NOMO-1 (cell line): ENCODE results near the gene XYLT1.

Source experiments
- DNase-seq, 2 experiments: peaks; one replicate each; lab custom pipeline; 2025; ENCODE audit not compliant: unreplicated experiment in 2 of 2; lab: John Stamatoyannopoulos, UW

XYLT1 gene

GRCh38 chr16:17299790-17300189 is 171.0 kb downstream of the XYLT1 start:
- DNase-seq, result no peak

GRCh38 chr16:17298238-17298637 is 172.5 kb downstream of the XYLT1 start:
- DNase-seq, result no peak

DNA sequence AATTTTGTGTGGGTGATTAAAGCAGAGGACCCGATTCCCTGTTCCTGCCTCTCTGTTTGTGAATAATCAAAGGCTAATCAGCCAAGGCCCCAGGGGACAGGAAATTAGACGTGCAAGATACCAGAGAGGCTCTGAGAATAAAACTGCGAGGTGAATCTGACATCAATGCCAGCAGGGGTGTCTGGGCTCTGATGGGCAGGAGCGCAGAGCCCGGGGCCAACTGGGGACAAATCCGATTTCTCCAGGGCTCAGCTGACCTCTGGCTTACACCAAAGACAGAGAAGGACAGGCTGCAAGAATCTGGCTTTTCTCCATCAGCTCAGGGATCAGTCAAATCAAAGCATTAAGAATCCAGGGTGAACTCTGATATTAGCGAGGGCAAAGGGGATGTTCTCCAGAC is 174.3 kb downstream of the XYLT1 start:
- DNase-seq, result no peak

- no peak for DNase-seq
Measured at GRCh38 chr16:17295948-17296347, 174.8 kb downstream of the XYLT1 start.

GRCh38 chr16:17294856-17295255 is 175.9 kb downstream of the XYLT1 start:
- DNase-seq, result peak; percentile 34 to 63

GRCh38 chr16:17293813-17294558 is 176.8 kb downstream of the XYLT1 start:
- no peak for DNase-seq

- no peak for DNase-seq
Measured at GRCh38 chr16:17291289-17291688, 179.5 kb downstream of the XYLT1 start.

DNA sequence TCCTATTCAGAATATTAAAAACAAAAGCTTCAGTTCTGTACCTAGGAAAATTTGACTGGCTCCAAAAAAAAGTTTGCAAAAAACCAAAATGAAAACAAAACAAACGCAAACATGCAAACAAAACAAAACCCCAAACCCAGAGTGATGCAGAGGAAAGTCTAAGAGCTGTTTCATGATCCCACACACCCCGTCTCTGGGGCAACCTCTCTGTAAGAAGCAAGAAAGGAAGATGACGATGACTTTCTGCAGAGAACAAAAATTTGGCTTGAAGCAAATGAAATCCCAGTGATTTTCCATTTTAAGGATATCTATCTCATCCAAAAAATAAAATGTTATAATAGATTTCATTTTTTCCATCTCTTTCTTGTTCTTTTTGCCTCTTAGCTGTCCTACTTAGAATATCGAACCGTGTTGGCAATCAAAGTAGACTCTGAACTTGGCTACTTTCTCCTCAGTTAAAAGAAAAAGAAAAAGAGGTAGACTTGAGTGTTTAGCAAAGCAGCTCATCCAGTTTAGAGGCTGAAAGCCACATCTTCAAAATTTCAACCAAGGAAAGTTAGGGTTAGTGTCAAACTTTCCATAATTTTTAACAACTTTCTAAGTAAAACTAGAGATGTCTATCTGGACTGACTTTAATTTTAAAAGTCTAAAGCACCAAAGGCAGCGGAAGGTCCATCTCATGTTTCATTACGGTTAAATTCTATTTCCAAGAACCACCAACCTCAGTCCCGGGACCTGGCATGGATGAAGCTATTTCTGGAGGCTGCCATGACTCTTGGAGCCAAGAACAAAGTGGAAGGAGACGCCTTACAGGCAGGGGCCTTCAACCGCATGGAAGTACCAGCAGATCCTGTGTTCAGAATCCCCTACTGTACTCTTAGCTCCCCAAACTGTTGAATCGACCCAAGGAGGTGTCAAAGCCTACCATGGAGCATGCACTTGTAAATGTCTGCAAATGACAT is 180.8 kb downstream of the XYLT1 start:
- DNase-seq, result no peak

DNA sequence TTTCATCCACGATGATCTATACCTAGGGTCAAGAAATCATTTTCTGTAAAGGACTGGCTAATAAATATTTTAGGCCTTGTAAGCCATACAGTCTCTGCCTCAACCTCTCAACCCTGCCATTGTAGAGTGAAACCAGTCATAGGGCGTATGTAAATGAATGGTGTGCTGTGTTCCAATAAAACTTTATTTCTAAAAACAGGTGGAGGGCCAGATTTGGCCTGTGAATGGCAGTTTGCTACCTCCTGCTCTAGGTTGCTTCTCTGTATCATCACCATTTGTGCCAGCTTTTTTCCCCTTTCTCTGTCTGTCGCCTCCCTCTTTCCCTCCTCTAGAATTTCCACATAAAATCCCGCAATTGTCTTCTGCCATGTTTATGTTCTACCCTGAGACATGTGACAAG is 181.7 kb downstream of the XYLT1 start:
- no peak for DNase-seq

DNA sequence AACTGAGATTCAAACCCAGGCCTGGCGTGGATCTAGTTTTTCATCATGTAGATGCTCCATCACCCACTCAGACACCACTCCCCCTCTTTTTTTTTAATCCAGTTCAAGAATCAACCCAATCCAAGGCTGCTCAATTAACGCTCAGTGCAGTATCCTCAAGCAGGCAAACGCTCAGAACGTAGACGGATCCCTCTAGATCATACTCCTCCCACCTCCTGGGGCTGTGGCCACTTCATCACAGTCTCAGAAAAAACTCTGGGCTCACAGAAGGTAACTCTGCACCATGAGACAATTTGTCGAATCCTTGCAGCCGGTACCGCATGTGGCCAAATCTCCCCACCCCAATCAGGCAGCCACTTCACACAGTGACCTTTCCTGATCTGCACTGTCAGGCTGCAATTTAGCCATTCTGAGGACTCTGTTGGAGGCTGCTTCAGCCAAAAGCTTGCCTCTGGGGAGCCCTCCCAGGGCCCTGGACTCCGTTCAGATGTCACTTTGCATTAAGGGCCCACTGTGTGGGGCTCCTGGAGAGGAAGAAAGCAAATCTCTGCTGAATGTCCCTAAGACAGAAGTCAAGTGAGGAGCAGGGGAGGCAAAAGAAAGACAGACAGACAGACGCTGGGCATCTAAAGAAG is 183.5 kb downstream of the XYLT1 start:
- no peak for DNase-seq

- DNase-seq, result no peak
Measured at GRCh38 chr16:17286443-17286842, 184.3 kb downstream of the XYLT1 start.

- no peak for DNase-seq
Measured at GRCh38 chr16:17283016-17283415, 187.7 kb downstream of the XYLT1 start.

DNA sequence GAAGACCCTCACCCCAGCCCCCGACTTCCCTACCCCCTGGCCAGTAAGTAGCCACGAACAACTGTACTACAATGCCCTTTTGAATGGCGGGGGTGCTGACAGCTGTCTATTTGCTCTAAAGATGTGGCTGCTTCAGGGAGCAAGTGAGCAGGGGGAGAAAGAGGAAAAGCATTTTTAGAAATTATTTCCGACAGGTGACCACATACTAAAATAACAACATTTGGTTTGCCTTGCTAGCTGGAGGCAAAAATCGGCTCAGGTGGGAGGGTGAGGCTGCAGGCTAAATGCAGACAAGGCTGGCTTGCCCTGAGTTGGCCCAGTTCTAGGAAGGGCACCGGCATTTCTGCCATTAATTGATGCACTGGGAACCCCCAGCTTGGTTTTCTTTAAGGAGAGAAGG is 188.5 kb downstream of the XYLT1 start:
- no peak for DNase-seq

DNA sequence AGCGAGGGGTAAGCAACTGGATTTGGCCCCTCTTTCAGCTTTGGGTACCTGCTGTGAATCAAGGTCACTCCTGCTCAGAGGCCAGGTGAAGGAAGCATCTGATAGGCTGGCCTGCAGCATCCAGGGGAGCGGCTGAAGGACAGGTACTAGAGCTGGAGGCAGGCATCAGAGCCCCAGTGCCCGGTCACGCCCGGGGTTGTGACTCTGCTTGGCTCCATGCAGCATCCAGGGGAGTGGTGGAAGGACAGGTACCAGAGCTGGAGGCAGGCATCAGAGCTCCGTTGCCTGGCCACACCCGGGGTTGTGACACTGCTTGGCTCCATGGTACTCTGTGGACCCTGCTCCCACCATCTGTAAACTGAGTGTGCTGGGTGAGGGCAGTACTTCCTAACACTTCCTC is 189.7 kb downstream of the XYLT1 start:
- no peak for DNase-seq

DNA sequence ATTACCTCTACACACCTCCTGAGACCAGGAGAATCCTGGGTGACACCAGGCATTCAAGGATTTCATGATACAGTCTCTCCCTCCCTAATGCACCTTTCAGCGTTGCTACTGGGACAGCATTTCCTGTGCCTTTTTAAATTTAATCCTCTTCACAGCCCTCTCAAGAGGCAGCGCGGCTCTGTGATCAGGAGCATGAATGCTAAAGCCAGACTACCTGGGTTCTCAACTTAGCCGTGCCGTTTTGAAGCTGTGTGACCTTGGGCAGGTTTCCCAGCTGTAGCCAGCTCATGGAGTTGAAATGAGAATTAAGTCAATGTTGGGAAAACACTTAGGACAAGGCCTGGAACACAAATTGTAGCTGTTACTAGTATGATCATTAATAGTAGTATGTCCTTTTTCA is 191.8 kb downstream of the XYLT1 start:
- no peak for DNase-seq

- no peak for DNase-seq
Measured at GRCh38 chr16:17277981-17278381, 192.8 kb downstream of the XYLT1 start.

GRCh38 chr16:17276610-17277009 is 194.2 kb downstream of the XYLT1 start:
- no peak for DNase-seq

GRCh38 chr16:17276010-17276530 is 194.7 kb downstream of the XYLT1 start:
- no peak for DNase-seq

- DNase-seq, result peak in 1 of 2 experiments; percentile 48
Measured at GRCh38 chr16:17275076-17276009, 195.4 kb downstream of the XYLT1 start.

- DNase-seq, result peak; percentile 59 to 84
Measured at GRCh38 chr16:17273142-17273561, 197.6 kb downstream of the XYLT1 start.
